Right renal cortex interstitium (tissue), 3 donors: Measurements from ENCODE around the gene TRPM6. TPM values are rescaled to one million over a fixed set of nuclear protein-coding genes. Genes with fewer than 3 reads are reported as not detected.

ENCODE experiments used
- DNase-seq, 3 donors: peaks; one replicate each; pipeline ENCODE4 v3.0.0-alpha.2; 2013; ENCODE audit warnings: low read depth in 3 of 3, low spot score in 2 of 3
- polyA plus RNA-seq, 3 donors: library from polyadenylated mRNA; unstranded; fragments of 120-200 nt; gene quantifications; one replicate each; pipeline ENCODE4 v1.2.1, GENCODE V29; 2013; ENCODE audit not compliant: insufficient read length in 3 of 3

Gene TRPM6
- polyA plus RNA-seq, 3 donors: 1.1 to 1.6 (median 1.3) TPM

DNA sequence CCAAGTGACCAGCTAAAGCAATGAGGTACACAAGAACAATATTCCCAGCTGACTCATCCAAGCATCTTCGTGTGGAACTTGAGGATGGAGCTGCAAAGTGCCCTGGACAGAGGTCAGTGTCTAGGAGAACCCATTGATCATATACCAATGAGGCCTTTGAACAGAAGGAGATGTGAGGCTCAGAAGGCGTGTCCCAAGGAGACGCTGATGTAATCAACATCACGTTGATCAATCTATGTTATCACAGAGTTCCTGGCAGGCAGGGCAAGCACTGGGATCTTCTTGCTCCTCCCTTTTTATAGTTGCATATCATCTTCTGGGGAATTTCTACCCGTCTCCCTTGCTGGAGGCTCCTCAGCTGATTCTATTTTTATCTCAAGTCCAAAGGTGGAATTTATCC is 163.4 kb downstream of the TRPM6 start:
- DNase-seq: no peak

DNA sequence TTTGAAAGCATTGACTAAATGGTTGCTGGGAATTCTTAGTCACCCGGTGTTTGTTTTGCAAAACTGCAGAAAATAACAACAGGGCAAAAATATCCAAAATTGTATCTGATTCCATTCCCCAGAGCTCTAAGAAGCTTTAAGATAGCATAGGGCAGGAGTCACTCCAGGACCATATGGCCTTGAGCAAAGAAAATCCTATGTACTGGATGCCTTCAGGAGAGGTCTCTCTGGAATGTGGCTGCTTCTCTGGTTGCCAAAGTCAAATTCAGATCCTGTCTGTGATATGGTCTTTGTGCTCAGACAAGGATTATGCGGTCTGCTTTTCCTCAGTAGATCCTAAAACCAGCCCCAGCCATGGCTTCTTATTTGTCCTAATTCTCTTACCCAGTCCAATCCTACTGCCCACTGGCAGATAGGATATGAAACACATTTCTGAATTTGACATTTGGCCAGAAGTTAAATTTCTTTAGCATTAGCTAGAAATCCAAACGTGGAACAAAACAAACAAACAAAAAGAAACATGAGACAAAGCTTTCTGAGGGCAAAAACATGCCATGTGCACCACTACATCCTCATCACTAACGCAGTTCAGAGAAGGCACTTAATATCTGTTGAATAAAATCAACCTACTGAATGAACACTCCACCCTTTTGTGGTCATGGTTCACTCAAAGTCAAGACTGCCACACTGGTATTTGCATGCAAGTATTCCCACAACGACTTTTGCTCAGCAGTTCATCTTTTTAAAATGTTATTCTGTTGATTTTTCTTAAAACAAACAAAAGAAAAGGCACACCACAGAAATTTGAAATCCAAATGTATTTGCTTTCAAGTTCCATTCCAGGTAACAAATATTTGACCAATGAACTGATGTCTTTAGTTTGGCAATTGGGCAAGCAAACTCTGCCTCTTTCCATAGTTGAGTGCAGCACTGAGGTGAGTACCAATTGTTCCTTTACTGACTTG is 165.7 kb downstream of the TRPM6 start:
- no peak for DNase-seq

DNA sequence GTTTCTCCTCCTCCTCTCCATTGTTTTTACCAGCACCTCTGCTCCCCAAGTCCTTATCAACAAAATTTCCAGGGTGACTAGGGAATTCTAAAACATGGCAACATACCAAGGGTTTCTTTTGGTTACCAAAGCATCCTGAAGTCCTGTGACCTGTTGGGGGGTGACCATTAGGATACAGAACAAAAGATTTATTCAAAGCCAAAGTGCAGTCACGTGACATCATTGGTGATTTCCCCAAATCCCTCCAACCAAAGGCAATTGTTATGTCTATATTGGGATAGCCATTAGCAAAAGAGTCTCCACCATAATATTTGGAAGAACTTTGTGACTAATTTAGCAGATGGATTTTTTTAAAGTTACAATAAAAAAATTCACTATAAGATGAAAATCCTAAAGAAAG is 168.4 kb downstream of the TRPM6 start:
- DNase-seq: no peak

DNA sequence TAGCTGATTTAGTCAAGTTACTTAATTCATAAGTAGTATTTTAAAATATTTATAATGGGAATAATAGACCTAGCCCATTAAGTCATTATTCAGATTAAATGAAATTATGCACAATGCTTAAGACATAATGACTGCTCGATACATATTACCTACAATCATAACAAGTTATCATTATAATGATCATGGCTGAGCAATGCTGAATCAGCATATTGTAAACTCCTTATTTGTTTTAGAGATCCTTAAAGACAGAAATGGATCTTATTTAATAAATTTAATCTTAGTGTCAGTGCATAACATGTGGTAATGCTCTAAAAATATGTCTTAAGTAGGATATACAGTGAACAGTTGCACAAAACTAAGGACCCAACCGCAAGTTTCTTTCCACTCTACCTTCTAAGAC is 169.0 kb downstream of the TRPM6 start:
- no peak for DNase-seq

DNA sequence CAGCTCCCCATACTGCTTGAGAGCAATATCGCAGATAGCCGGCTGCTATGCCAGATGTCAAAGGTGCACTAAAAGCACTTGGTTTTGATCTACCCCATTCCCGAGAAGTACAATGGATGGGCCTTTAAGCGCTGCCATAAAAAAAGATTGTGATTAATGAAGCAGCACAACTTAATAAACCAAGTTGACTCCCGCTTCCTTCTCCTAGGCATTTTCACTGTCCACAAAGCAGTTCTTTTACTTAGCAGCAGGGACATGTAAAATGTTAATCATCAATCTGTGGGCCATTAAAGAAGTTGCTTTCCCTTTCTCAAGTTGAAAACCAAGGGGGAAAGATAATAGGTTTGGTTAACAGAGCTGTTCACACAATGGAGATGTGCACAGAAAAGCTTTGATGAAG is 176.4 kb downstream of the TRPM6 start:
- peak; percentile 37 to 52 (median 49) for DNase-seq

DNA sequence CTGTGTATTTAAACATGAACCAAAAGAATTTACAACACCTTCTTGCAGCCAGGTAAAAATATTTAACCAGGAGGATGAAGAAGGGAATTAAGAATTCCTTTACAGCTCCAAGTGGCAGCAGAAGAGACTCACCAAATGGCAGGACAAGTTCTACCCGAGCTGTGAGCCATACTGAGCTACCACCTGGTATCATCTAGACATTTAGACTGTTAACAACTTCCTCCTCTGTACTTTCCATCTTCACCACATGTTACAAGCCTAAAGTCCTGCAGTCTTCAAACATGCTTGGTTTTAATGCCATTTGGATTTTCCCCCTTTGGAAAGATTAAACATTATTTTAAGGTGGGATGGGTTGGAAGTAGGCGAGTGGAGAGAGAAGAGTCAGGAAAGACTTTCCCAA is 190.2 kb downstream of the TRPM6 start:
- DNase-seq: no peak

DNA sequence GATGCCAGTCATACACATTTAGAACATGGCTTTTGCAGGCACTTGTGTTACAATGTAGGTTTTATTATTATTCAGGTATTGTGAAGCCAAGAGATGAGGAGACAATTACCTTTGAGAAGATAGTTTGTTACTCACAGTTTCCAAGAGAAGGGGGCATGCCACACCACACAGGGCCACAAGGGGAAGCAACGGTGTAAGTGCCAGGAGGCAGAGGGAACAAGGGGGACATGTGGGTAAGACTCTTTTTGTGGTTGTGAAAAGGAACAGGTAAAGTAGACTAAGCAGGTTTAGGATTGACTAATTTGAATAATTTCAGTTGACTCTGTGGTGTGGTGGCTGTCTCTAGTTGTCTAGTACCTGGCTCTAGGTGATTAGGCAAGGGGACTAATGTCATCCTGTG is 191.2 kb downstream of the TRPM6 start:
- DNase-seq: no peak

DNA sequence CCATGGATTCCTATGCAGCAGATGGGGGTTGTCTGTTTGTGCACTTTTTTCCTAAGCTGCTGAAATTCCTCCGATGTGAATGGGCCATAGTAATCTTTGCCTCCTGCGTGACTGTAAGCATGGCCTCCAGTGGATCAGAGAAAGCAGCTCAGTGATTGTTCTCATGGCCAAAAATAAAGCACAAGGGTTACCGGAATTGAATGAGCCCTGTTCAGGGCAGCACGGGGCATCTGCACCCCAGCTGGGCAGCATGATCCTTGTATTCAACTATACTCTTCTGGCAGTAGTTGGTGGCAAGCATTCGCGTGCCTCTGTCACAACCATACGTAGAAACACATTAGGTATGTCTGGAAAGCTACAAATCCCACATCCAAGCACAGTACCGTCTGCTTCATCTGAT is 196.7 kb downstream of the TRPM6 start:
- DNase-seq: no peak

DNA sequence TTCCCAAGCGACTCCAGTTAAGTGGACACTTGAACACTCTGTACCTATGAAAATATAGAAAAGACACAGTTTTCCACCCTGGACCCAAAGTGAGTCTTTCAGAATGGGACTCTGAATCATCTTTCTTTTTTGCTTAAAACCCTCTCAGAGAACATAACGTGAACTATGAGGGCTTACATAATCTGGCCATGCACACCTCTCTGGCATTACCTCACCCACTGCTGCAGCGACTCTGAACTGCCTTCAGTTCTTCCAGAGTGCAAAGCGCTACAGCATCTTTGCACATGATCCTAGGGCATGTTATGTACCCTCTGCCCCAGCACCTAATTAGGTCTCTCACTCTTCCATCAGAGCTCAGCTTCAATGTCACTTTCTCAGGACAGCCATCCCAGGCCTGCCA is 204.4 kb downstream of the TRPM6 start:
- DNase-seq: no peak

DNA sequence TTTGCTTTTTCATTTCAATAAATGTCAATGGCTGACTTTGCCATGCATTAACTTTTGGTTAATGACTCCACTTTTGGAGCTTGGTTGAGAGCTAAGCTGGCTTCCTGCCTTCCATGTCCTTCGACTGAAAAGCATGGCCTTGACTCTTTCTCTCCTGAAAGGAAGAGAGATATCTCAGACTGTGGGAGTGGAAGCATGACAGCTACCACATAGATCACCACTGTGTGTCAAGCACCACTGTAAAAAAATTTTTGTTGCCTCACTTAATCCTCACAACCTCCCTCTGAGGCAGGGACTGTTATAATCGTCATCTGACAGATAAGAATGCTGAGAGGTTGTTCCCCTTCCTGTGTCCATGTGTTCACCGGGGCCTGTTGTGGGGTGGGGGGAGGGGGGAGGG is 205.8 kb downstream of the TRPM6 start:
- no peak for DNase-seq

DNA sequence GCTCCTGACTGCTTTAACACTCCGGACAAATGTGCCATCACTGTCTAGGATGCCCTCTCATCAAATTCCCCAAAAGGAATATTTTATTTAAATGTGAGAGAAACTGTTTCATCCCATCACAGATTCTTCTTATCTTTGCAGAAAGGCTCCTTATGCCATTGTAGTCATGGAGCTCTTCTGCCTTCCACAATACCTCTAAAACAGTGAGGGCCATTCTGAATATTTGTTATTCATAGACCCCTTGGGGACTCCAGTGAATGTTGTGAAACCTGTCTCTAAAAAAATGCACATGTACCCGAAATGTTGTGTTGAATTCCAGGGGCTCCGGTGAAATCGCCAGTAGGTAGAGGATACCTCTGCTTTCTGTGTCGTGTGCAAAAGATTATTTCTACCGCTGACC is 213.6 kb downstream of the TRPM6 start:
- DNase-seq: no peak

Other genes starting within 250 kb of the TRPM6 start
- gene C9orf40, start 65.0 kb upstream of the TRPM6 start, polyA plus RNA-seq: 1 to 10 TPM; 6.0 to 6.8 (median 6.1) TPM
- 10 to 100 TPM; 18.6 to 20.6 (median 19.9) TPM for gene CARNMT1, start 140.4 kb upstream of the TRPM6 start, polyA plus RNA-seq
- gene NMRK1, start 200.2 kb upstream of the TRPM6 start, polyA plus RNA-seq: 10 to 100 TPM; 13.6 to 31.4 (median 25.6) TPM
- 10 to 100 TPM; 26.3 to 31.0 (median 29.5) TPM for gene OSTF1, start 200.6 kb upstream of the TRPM6 start, polyA plus RNA-seq